ENCODE measurements around the gene ATP7B. TPM values are rescaled to one million over a fixed set of nuclear protein-coding genes. Genes with fewer than 3 reads are reported as not detected.
"Not testable (repeated sequence)": the region's sequence is repeated elsewhere in the genome, so short reads cannot be mapped to it uniquely, and the experiment has no call there.

ATP7B gene
- total RNA-seq, 2 donors from 2014 or later = 2.3 to 3.0 TPM

GRCh38 chr13:52002361-52002760, 8.9 kb downstream of the ATP7B start:
- Mint-ChIP-seq H3K36me3 (ENCODE audit: insufficient read depth in 2 of 2) (no peaks in the 10 kb centered on the region), H3K27ac (no peak overlapping the region), H3K9me3 (no peaks in the 10 kb centered on the region), H3K27me3 (ENCODE audit: low read depth) (peaks cover 7% of the 10 kb centered on the region), H3K4me1 (ENCODE audit: low read depth) (peaks cover 5% of the 10 kb centered on the region), H3K4me3 (no peak overlapping the region)
- ATAC-seq (replicated peaks in 1 of 2) = no peak
- no peak for DNase-seq

DNA sequence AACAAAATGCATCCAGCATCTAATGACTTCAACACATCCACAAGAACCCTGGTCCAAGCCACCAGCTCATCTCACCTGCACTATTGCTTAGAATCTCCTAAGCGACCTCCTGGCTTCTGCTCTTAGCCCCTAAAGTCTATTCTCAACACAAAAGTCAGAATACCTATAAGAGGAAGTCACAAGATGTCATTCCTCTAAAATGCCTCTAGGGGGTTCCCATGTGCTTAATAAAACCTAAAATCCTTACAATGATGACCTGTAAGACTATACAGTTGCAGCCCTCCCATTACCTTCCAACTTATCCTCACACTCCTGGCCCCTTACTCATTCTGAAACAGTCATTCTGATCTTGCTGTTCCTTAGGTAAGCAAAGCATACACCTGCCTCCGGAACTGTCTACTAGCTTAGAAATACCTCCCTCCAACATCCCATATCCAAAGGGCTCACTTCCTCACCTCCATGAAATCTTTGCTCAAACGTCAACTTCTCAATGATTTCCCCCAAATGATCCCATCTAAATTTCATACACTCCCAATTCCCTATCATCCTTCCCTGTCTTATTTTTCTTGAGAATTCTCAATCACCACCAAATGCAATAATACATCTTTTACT, 10.0 kb downstream of the ATP7B start:
- H3K4me3 Mint-ChIP-seq = no peak overlapping the region

DNA sequence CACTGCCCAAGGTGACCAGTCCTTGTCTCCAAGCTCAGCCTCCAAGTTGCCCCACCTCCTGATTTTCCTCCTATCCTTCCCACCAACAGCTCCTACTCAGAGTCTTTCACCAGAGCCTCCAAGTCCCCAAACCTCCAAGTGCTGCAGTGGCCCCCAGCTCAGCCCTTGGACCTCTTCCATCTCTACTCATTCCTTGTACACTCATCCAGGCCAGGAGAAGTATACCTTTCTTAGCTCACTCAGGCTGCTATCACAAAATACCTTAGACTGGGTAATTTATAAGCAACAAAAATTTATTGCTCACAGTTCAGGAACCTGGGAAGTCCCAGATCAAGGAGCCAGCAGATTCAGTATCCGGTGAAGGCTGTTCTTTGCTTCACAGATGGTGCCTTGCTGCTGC, 11.3 kb downstream of the ATP7B start:
- no peak for ATAC-seq (replicated peaks in 1 of 2)
- no peak overlapping the region for H3K4me3 Mint-ChIP-seq
- no peak overlapping the region for H3K27ac Mint-ChIP-seq
- H3K36me3 Mint-ChIP-seq (ENCODE audit: insufficient read depth in 2 of 2) = no peaks in the 10 kb centered on the region
- H3K4me1 Mint-ChIP-seq (ENCODE audit: low read depth) = peaks cover 5% of the 10 kb centered on the region
- no peaks in the 10 kb centered on the region for H3K9me3 Mint-ChIP-seq
- no peak for DNase-seq
- peaks cover 16% of the 10 kb centered on the region for H3K27me3 Mint-ChIP-seq (ENCODE audit: low read depth)

More for the DNA sequence above, 10.0 kb downstream of the ATP7B start:
- H3K9me3 Mint-ChIP-seq = no peaks in the 10 kb centered on the region
- H3K27me3 Mint-ChIP-seq (ENCODE audit: low read depth) = peaks cover 7% of the 10 kb centered on the region
- DNase-seq (peak in 1 of 2 donors; percentile 6), ATAC-seq (replicated peaks in 1 of 2) (peak; percentile 53 to 75)
- peaks cover 5% of the 10 kb centered on the region for H3K4me1 Mint-ChIP-seq (ENCODE audit: low read depth)
- H3K36me3 Mint-ChIP-seq (ENCODE audit: insufficient read depth in 2 of 2) = no peaks in the 10 kb centered on the region
- H3K27ac Mint-ChIP-seq = no peak overlapping the region

DNA sequence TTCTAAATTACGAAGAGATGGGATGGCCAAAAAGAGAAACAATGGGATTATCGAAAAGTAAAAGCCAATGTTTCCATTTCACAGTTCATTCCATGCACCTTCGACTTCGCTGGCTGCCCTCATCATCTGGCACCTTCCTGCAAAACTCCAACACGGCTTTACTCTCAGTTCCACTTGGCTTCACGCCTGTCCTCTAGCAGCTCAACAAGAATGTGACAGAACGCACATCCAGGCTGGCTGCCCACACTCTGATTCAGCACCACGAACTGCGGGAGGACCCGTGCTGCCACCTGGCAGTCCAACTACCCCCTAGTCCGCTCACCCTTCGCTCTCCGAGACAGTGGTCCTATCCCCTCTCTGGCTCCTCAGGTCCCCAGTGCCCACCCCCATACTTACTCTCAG, 11.7 kb downstream of the ATP7B start:
- Mint-ChIP-seq H3K4me3 (no peak overlapping the region), H3K4me1 (ENCODE audit: low read depth) (peaks cover 5% of the 10 kb centered on the region), H3K27ac (no peak overlapping the region), H3K27me3 (ENCODE audit: low read depth) (peaks cover 16% of the 10 kb centered on the region), H3K36me3 (ENCODE audit: insufficient read depth in 2 of 2) (no peaks in the 10 kb centered on the region), H3K9me3 (no peaks in the 10 kb centered on the region)
- DNase-seq = no peak
- no peak for ATAC-seq (replicated peaks in 1 of 2)

- no peak for ATAC-seq (replicated peaks in 1 of 2)
- H3K36me3 Mint-ChIP-seq (ENCODE audit: insufficient read depth in 2 of 2) = no peaks in the 10 kb centered on the region
These were observed 12.3 kb downstream of the ATP7B start for GRCh38 chr13:51998723-51999509.

DNA sequence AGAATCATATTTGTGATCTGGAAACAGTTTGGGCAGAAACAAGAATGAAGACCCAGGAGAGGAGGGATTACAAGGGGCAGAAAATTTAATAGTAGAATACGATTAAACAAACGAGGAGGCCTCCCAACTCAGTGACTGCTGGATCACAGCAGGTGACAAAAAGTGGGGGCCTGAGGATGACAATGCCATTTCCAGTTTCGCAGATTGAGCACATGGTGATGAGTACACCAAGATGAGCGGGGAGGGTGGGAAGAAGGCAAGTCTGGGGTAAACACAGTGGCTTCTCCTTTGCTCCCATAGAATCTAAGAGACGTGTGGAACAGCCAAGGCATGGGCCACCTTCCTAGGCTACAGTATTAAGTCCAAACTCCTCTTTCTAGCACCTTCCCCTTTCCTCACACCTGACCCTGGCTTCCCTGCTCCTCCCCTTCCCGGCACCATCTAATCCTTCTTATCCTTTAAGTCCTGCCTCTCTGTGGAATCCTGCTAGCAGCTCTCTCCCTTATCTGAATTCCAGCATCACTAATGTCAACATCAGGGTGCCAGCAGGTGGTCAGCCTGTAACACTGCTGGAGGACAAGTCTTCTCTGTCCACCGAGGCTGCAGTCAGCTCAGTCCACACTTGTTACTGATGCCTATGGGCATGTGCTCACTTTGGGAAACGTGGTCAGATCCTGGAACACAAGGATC, 13.5 kb downstream of the ATP7B start:
- Mint-ChIP-seq H3K4me1 (ENCODE audit: low read depth) (peaks cover 5% of the 10 kb centered on the region), H3K27ac (no peak overlapping the region), H3K36me3 (ENCODE audit: insufficient read depth in 2 of 2) (no peaks in the 10 kb centered on the region), H3K4me3 (no peak overlapping the region), H3K27me3 (ENCODE audit: low read depth) (peaks cover 16% of the 10 kb centered on the region), H3K9me3 (no peaks in the 10 kb centered on the region)
- ATAC-seq (replicated peaks in 1 of 2) = no peak
- DNase-seq = no peak

More at GRCh38 chr13:51998723-51999509, 12.3 kb downstream of the ATP7B start:
- Mint-ChIP-seq H3K9me3 (no peaks in the 10 kb centered on the region), H3K4me1 (ENCODE audit: low read depth) (peaks cover 5% of the 10 kb centered on the region), H3K4me3 (no peak overlapping the region), H3K27me3 (ENCODE audit: low read depth) (peaks cover 16% of the 10 kb centered on the region), H3K27ac (no peak overlapping the region)
- no peak for DNase-seq

DNA sequence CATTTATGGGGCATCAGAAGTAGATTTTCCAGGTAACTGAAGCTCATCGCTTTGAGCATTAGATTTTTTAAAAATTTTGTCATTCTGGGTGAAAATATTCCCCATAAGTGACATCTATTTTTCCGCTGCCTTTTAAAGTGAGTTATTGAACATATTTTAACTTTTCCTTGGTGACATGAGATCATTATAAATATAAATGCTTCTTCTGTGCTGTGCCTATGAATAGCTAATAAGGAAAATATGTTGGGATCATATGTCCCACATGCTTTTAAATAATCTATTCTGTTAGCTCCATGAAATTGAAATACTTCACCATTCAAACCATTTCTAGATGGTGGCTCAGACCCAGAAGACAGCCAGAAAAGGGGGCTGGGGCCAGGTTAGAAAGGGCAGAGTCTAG, 14.1 kb downstream of the ATP7B start:
- Mint-ChIP-seq H3K4me1 (ENCODE audit: low read depth) (peaks cover 5% of the 10 kb centered on the region), H3K36me3 (ENCODE audit: insufficient read depth in 2 of 2) (no peaks in the 10 kb centered on the region), H3K9me3 (no peaks in the 10 kb centered on the region), H3K27me3 (ENCODE audit: low read depth) (peaks cover 16% of the 10 kb centered on the region), H3K4me3 (no peak overlapping the region), H3K27ac (no peak overlapping the region)
- ATAC-seq (replicated peaks in 1 of 2) (no peak), DNase-seq (no peak)

GRCh38 chr13:51996641-51997040, 14.6 kb downstream of the ATP7B start:
- Mint-ChIP-seq H3K27me3 (ENCODE audit: low read depth) (peaks cover 16% of the 10 kb centered on the region), H3K36me3 (ENCODE audit: insufficient read depth in 2 of 2) (no peaks in the 10 kb centered on the region), H3K4me1 (ENCODE audit: low read depth) (peaks cover 5% of the 10 kb centered on the region), H3K4me3 (no peak overlapping the region), H3K27ac (no peak overlapping the region), H3K9me3 (no peaks in the 10 kb centered on the region)
- DNase-seq = no peak
- ATAC-seq (replicated peaks in 1 of 2) = no peak

DNA sequence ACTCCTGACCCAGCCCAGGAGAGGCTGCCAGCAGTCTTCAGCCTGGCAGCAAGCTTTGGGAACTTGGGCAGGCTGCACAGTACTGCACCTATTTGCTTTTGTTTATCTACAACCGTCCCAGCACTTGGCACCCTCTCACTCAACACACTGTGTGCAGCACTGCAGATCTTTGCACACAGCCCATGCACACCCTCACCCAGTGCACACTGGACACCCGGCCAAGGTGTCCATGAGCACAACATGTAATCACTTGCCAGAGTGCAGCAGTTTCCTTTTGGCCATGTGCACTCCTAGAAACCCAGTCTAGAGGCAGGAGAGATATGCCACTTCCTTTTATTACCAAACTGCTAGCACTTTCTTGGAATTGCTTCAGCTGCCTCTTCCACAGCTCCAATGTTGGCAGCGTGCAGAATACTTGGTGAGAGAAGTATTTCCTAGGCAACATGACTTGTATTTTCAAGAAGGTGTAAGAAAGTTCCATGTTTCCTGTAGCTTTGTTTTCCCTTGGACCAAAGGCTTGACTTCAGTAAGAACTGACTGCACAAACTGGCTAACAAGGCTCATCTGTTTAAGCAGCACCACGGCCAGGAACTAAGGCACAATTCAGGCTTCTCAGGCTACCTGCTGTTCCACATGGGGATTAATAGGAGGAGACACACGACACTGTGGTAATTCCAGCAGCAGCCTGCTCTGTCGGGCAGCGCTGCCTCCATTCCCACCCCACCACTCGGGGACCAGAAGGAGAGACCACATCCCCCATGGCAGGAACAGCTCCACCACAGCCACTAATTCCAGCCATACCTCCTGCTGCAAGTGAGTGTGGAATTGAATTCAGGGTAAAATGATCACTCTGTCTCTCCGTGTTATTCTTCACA, 15.3 kb downstream of the ATP7B start:
- H3K9me3 Mint-ChIP-seq = no peaks in the 10 kb centered on the region
- H3K36me3 Mint-ChIP-seq (ENCODE audit: insufficient read depth in 2 of 2) = no peaks in the 10 kb centered on the region
- H3K4me3 Mint-ChIP-seq = no peak overlapping the region
- no peak overlapping the region for H3K27ac Mint-ChIP-seq
- DNase-seq (no peak), ATAC-seq (replicated peaks in 1 of 2) (no peak)
- no peaks in the 10 kb centered on the region for H3K4me1 Mint-ChIP-seq (ENCODE audit: low read depth)
- H3K27me3 Mint-ChIP-seq (ENCODE audit: low read depth) = peaks cover 16% of the 10 kb centered on the region

- Mint-ChIP-seq H3K4me1 (ENCODE audit: low read depth) (no peaks in the 10 kb centered on the region), H3K27ac (no peak overlapping the region), H3K36me3 (ENCODE audit: insufficient read depth in 2 of 2) (no peaks in the 10 kb centered on the region), H3K4me3 (no peak overlapping the region), H3K27me3 (ENCODE audit: low read depth) (peaks cover 9% of the 10 kb centered on the region), H3K9me3 (no peaks in the 10 kb centered on the region)
- DNase-seq (no peak), ATAC-seq (replicated peaks in 1 of 2) (no peak)
These were observed 17.5 kb downstream of the ATP7B start for GRCh38 chr13:51993713-51994112.

- Mint-ChIP-seq H3K27ac (no peak overlapping the region), H3K4me1 (ENCODE audit: low read depth) (no peaks in the 10 kb centered on the region), H3K36me3 (ENCODE audit: insufficient read depth in 2 of 2) (peaks cover 0 to 3% of the 10 kb centered on the region in 2 donors), H3K9me3 (no peaks in the 10 kb centered on the region), H3K4me3 (no peak overlapping the region), H3K27me3 (ENCODE audit: low read depth) (peaks cover 3% of the 10 kb centered on the region)
- DNase-seq = no peak
- no peak for ATAC-seq (replicated peaks in 1 of 2)
These were observed 22.1 kb downstream of the ATP7B start for GRCh38 chr13:51988988-51989618.

- ATAC-seq (replicated peaks in 1 of 2); H3K9me3 Mint-ChIP-seq; H3K27me3 Mint-ChIP-seq (ENCODE audit: low read depth); DNase-seq; H3K27ac Mint-ChIP-seq; H3K4me1 Mint-ChIP-seq (ENCODE audit: low read depth); H3K36me3 Mint-ChIP-seq (ENCODE audit: insufficient read depth in 2 of 2); H3K4me3 Mint-ChIP-seq: not testable (repeated sequence)
These were observed 26.3 kb downstream of the ATP7B start for GRCh38 chr13:51984904-51985303.
